22Rv1 (cell line): ENCODE results near the gene MARF1.

Source experiments
- CTCF ChIP-seq: fragments of 450-650 bp; IDR thresholded peaks from 2 replicates; pipeline ENCODE4 v1.5.1; 2017; ENCODE audit warnings: mild to moderate bottlenecking
- ZFX ChIP-seq: fragments of 450-650 bp; IDR thresholded peaks from 2 replicates; pipeline ENCODE4 v1.6.1; 2017; ENCODE audit warnings: antibody characterized with exemption, borderline replicate concordance

GRCh38 chr16:15567823-15568222, 75.1 kb downstream of the MARF1 start:
- no peak for TF ChIP-seq CTCF
- no peak for TF ChIP-seq ZFX
